Upper lobe of left lung (tissue), 6 donors: ENCODE measurements around the gene STK33. TPM values are rescaled to one million over a fixed set of nuclear protein-coding genes. Genes with fewer than 3 reads are reported as not detected.

Source experiments
- ATAC-seq, 2 donors: fragments of 200-7000 bp; cut with Tn5 transposase; one replicate each; pipeline ENCODE4 v1.9.1; 2022; ENCODE audit warnings: mild to moderate bottlenecking in 2 of 2, moderate library complexity in 2 of 2; ENCODE audit not compliant: low FRiP score in 2 of 2
- DNase-seq, 2 donors: peaks; one replicate each; pipeline ENCODE4 v3.0.0-alpha.2; 2019 to 2020
- H3K27ac ChIP-seq, 4 donors: fragments of 200-600 bp; sonication (generic); one replicate each; pipeline ENCODE4 v1.5.1; 2016 to 2019
- H3K27me3 ChIP-seq, 4 donors: fragments of 200-600 bp; sonication (generic); one replicate each; pipeline ENCODE4 v1.5.1; 2017 to 2019
- H3K36me3 ChIP-seq, 4 donors: fragments of 200-600 bp; sonication (generic); one replicate each; pipeline ENCODE4 v1.5.1; 2016 to 2019
- H3K4me1 ChIP-seq, 4 donors: fragments of 200-600 bp; sonication (generic); one replicate each; pipeline ENCODE4 v1.5.1; 2018 to 2019
- H3K4me3 ChIP-seq, 4 donors: fragments of 200-600 bp; sonication (generic); one replicate each; pipeline ENCODE4 v1.5.1; 2017 to 2019; ENCODE audit warnings: mild to moderate bottlenecking in 2 of 4, moderate library complexity in 1 of 4
- H3K9me3 ChIP-seq, 4 donors: fragments of 200-600 bp; sonication (generic); one replicate each; pipeline ENCODE4 v1.5.1; 2018 to 2019
- CTCF ChIP-seq, 6 experiments: fragments of 450-650 bp in 4 of 6; fragments of 200-600 bp in 2 of 6; sonication (generic) in 2 of 6; IDR thresholded peaks; one replicate each; pipeline ENCODE4 v1.5.1; 2016 to 2019; ENCODE audit warnings: antibody characterized with exemption in 6 of 6
- EP300 ChIP-seq, 4 donors: sonication (generic); formaldehyde crosslinking; IDR thresholded peaks; one replicate each; pipeline ENCODE4 v1.5.1; 2017; ENCODE audit warnings: antibody characterized with exemption in 4 of 4, control low read depth in 2 of 4
- POLR2A ChIP-seq, 4 donors: fragments of 450-650 bp; IDR thresholded peaks; one replicate each; pipeline ENCODE4 v1.5.1; 2016 to 2017; ENCODE audit warnings: antibody characterized with exemption in 4 of 4, mild to moderate bottlenecking in 2 of 4
- POLR2AphosphoS5 ChIP-seq, 2 donors: sonication (generic); formaldehyde crosslinking; IDR thresholded peaks; one replicate each; pipeline ENCODE4 v1.5.1; 2017; ENCODE audit warnings: antibody characterized with exemption in 2 of 2
- WGBS, 2 donors: methylation state at CpG; one replicate each; pipeline ENCODE4 v1.1.5; 2017 to 2018; 5-methylcytosine and 5-hydroxymethylcytosine counted together
- total RNA-seq, 6 donors: library from RNA; depleted of rRNA in 4 of 6; stranded (reverse); fragments of >200 nt in 4 of 6; gene quantifications; one replicate each; pipeline versions ENCODE4 v1.1.0 to v1.2.1, GENCODE V29; 2016 to 2021
- donor health status: DM: no; HTN: no; CAD: no; lungs with moderate emphysema.
- donor health status: DM: no; HTN: yes; CAD: no; lungs with severe emphysema.

STK33 gene
- 10 to 100 TPM; 10.3 to 77.0 (median 15.6) TPM for total RNA-seq

GRCh38 chr11:8593935-8594909, at the start of gene STK33:
STK33 (minus strand) TSS chr11:8594228; CDS start chr11:8474905, 119,323 bp downstream.
- peak; percentile 74 to 87 for ATAC-seq
- WGBS, 2 donors, result 13 to 15% methylated on average over 14 to 27 of the region's 55 CpGs
- Histone ChIP-seq H3K4me3 (peak within 1 kb of the TSS; percentile 12 to 75 (median 62)), H3K36me3 (no peaks in the 10 kb centered on the region), H3K4me1 (peaks cover 8 to 13% (median 10%) of the 10 kb centered on the region in 4 donors), H3K9me3 (no peaks in the 10 kb centered on the region), H3K27ac (peak within 1 kb of the TSS in 2 of 4 donors; percentile 10 to 68), H3K27me3 (peaks cover 0 to 9% (median 5%) of the 10 kb centered on the region in 4 donors)
- peak; percentile 84 to 91 for DNase-seq
- peak in 1 of 2 donors; percentile 12 for TF ChIP-seq POLR2AphosphoS5 (IDR thresholded peaks at IDR 0.05)
- TF ChIP-seq CTCF (IDR thresholded peaks at IDR 0.05), result no peak
- TF ChIP-seq POLR2A (IDR thresholded peaks at IDR 0.05), result peak in 1 of 4 donors; percentile 30
- no peak for TF ChIP-seq EP300 (IDR thresholded peaks at IDR 0.05)

GRCh38 chr11:8642196-8642841, 48.3 kb upstream of the STK33 start:
- peaks cover 3 to 73% (median 40%) of the 10 kb centered on the region in 4 donors for H3K36me3 ChIP-seq
- no peak for DNase-seq
- TF ChIP-seq EP300 (IDR thresholded peaks at IDR 0.05) (no peak), POLR2AphosphoS5 (IDR thresholded peaks at IDR 0.05) (no peak), CTCF (IDR thresholded peaks at IDR 0.05) (no peak), POLR2A (IDR thresholded peaks at IDR 0.05) (no peak)

GRCh38 chr11:8641332-8641731, 47.3 kb upstream of the STK33 start:
- WGBS, 2 donors, result 89 to 97% methylated on average over 2 of the region's 2 CpGs
- no peaks in the 10 kb centered on the region for H3K4me1 ChIP-seq
- no peaks in the 10 kb centered on the region for H3K9me3 ChIP-seq
- TF ChIP-seq EP300 (IDR thresholded peaks at IDR 0.05), result no peak
- no peak for TF ChIP-seq POLR2A (IDR thresholded peaks at IDR 0.05)
- TF ChIP-seq POLR2AphosphoS5 (IDR thresholded peaks at IDR 0.05), result no peak
- TF ChIP-seq CTCF (IDR thresholded peaks at IDR 0.05), result no peak
- peaks cover 3 to 76% (median 38%) of the 10 kb centered on the region in 4 donors for H3K36me3 ChIP-seq
- DNase-seq (no peak), ATAC-seq (no peak)
- H3K27me3 ChIP-seq, result no peaks in the 10 kb centered on the region
- no peak overlapping the region for H3K4me3 ChIP-seq
- no peak overlapping the region for H3K27ac ChIP-seq

More at GRCh38 chr11:8642196-8642841, 48.3 kb upstream of the STK33 start:
- no peak for ATAC-seq
- Histone ChIP-seq H3K4me3 (no peak overlapping the region), H3K27me3 (no peaks in the 10 kb centered on the region), H3K27ac (no peak overlapping the region), H3K9me3 (no peaks in the 10 kb centered on the region), H3K4me1 (no peaks in the 10 kb centered on the region)
- 75 to 85% methylated on average over 5 of the region's 5 CpGs for WGBS, 2 donors

- no peaks in the 10 kb centered on the region for H3K9me3 ChIP-seq
- H3K36me3 ChIP-seq, result peaks cover 3 to 70% (median 31%) of the 10 kb centered on the region in 4 donors
- no peak overlapping the region for H3K4me3 ChIP-seq
- H3K27me3 ChIP-seq, result no peaks in the 10 kb centered on the region
- ATAC-seq (no peak), DNase-seq (peak in 1 of 2 donors; percentile 47)
- 52 to 53% methylated on average over 3 to 5 of the region's 5 CpGs for WGBS, 2 donors
- no peak overlapping the region for H3K27ac ChIP-seq
- no peaks in the 10 kb centered on the region for H3K4me1 ChIP-seq
- TF ChIP-seq POLR2AphosphoS5 (IDR thresholded peaks at IDR 0.05), result no peak
- TF ChIP-seq POLR2A (IDR thresholded peaks at IDR 0.05), result no peak
- no peak for TF ChIP-seq CTCF (IDR thresholded peaks at IDR 0.05)
- no peak for TF ChIP-seq EP300 (IDR thresholded peaks at IDR 0.05)
Measured at GRCh38 chr11:8640267-8640906, 46.4 kb upstream of the STK33 start.
